Skin of body (tissue), 2 donors: ENCODE data around the gene USHBP1. TPM values are rescaled to one million over a fixed set of nuclear protein-coding genes. Genes with fewer than 3 reads are reported as not detected.

ENCODE experiments used
- DNase-seq: peaks from one replicate; lab custom pipeline; 2025; lab: John Stamatoyannopoulos, UW
- total RNA-seq: library from RNA; depleted of rRNA; stranded (reverse); fragments of >200 nt; gene quantifications from one replicate; pipeline ENCODE4 v1.2.3, GENCODE V29; 2014

The USHBP1 gene
- total RNA-seq, 1 donor from 2014 or later, result 2.0 TPM

DNA sequence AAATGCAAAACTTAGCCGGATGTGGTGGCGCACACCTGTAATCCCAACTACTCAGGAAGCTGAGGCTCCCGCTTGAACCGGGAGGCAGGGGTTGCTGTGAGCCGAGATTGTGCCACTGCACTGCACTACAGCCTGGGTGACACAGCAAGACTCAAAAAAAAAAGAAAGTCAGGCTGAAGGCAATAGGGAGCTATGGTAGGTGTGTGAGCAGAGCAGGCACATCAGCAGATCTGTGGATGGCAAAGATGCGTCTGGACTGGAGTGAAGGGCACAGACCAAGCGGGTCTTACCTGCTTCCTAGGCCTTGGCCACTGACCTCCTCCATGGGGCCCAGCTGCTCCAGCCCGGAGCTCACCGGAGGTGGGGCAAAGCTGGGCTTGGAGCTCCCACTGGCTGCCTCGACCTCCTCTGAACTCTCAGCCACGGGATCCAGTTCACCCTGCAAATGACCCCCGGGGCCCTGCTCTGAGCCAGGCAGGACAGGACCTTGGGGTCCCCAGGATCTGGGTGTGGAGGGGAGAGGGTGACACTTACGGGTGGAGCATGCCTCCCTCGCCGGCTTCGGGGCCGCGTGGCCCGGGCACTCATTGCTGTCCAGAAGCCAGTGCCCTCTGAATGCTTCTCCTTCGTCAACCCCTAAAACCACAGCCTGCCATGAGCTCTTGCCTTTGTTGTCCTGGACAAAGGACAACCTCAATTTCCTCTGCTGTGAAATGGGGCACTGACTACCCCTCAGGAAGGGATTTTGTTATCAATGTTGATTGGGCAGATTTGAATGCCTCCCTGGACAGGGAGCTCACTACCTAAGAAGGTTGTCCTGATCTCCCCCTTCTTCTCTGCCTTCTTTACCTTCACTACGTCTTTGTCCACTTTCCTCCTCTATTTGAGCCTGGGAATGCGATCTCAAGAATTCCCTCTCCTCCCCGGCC lies 569 bp downstream of the USHBP1 start:
- no peak for DNase-seq

DNA sequence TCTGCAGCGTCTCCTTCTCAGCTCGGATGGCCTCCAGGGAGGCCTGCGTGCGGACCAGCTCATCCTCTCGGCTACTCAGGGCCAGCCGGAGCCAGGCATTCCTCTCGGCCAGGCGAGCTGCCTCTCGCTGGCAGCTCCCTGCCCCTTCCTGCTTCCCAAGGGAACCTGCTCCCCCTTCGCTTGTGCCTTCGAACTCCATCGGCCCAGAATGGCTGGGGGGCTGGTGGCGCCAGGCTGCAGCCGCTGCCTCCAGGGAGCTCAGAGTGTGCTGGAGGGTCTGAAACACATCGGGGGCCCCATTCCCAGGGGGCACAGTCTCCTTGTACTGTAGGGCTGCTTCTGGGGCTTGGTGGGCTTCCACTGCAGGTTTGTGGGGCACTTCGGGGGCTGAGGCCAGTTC lies 2.0 kb downstream of the USHBP1 start:
- no peak for DNase-seq

DNA sequence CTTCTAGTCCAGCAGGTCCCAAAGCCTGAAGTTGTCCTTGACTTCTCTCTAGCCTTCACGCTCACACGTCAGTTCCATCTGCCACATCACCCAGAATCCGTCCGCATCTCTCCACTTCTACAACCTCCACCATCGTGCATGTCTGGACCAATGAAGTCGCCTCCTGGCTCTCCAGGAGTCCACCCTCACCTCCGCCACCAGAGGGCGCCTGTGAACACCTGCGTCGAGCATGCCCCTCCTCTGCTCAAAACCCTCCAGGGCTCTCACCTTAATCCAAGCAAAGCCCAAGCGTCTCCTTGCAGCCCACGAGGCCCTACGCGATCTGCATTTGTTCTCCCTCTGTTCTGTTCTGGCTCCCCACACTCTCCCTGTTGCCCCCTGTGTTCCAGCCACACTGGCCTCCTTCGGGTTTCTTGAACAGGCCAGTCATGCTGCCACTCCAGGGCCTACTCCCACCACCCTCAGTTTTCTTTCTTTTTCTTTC lies 3.7 kb downstream of the USHBP1 start:
- no peak for DNase-seq

DNA sequence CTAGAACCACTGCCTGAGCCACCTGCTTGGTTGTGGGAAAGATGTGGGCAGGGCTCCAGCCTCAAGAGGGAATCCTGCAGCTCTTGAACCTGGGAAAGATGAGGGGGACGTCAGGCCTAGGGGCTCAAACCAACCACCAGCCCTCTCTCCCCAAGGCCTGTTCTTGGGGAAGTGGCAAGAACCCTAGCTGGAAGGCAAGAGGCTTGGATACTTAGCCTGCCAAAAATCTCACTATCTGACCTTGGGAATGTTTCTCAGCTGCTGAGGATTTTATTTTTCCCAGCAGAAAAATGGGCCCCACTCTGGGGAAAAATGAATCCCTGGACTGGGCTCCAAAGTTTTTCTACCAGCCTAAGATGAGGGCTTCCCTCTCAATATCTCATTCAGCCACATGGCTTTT lies 4.6 kb downstream of the USHBP1 start:
- DNase-seq, result no peak

DNA sequence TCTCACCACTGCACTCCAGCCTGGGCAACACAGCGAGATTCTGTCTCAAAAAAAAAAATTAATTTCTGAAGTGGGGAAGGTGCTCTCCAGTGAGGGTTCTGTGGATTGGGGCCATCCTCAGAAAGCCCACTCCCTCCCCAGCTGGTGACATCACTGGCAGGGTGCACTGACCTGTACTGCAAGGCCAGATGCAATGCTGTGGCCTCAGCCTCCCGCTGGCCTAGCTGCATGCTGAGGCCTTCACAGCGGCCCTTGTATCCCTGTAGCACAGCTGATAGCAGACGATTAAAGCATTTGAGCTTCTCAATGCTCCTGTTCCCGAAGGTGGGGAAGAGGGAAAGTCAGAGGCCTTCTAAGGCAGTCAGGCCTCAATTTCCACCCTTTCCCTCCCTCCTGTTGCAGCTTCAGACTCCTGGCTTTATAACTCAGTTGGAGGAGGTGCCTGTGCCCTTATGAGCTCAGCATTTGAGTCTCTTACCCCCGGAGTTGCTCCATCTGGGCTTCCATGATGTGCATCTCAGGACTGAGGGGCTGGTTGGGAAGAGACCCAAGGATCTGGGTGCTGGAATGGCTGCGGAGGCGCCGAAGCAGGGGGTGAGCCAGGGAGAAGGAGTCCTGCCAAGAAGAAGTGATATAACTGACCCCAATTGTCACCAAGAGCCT lies 5.3 kb downstream of the USHBP1 start:
- DNase-seq, result no peak

DNA sequence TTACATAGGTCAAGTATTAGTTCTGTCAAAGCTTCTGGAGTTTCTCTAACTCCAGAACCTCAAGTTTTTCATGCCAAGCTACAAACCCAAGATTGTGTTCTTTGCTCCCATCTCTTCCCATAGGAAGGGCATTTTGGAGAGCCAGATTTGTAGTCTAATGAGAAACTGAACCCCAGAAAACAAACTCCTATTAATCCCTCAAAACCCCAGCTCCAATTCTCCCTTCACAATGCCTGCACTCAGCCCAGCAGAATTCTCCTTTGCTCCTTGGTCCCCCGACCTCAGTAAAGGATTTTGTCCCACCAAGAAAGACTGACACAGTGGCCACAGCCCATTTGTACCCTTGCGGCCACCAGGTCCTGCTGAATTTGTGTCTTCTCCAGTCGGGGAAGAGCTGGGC lies 8.4 kb downstream of the USHBP1 start:
- no peak for DNase-seq

DNA sequence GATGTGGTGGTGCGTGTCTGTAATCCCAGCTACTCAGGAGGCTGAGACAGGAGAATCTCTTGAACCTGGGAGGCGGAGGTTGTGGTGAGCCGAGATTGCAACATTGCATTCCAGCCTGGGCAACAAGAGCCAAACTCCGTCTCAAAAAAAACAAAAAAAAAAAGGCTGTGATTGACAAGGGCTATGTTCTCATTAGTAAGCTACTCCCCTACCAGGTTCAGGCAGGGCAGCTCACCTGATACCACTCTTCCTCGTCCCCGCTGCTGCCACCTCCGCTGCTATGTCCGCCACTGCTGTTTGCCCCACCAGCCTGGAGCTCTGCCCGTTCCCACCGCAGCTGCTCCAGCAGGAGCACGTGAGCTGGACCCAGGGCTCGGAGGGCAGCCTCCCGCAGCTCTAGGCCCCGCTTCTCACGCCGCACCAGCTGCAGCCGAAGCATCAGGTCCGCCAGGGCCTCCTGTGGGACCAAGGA lies 9.4 kb downstream of the USHBP1 start:
- no peak for DNase-seq

DNA sequence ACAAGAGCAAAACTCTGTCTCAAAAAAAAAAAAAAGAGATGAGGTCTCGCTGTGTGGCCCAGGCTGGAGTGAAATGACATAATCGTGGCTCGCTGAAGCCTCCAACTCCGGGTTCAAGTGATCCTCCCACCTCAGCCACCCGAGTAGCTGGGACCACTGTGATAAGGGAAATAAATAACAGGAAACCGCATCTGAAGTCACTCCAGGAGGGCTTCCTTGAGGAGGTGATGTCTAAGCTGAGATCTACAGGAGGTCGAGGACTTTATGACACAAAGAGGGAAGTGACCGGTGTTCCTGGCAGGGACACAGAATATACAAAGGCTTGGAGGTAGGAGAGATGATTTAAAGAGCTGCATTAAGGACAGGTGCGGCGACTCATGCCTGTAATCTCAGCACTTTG lies 9.9 kb downstream of the USHBP1 start:
- no peak for DNase-seq

DNA sequence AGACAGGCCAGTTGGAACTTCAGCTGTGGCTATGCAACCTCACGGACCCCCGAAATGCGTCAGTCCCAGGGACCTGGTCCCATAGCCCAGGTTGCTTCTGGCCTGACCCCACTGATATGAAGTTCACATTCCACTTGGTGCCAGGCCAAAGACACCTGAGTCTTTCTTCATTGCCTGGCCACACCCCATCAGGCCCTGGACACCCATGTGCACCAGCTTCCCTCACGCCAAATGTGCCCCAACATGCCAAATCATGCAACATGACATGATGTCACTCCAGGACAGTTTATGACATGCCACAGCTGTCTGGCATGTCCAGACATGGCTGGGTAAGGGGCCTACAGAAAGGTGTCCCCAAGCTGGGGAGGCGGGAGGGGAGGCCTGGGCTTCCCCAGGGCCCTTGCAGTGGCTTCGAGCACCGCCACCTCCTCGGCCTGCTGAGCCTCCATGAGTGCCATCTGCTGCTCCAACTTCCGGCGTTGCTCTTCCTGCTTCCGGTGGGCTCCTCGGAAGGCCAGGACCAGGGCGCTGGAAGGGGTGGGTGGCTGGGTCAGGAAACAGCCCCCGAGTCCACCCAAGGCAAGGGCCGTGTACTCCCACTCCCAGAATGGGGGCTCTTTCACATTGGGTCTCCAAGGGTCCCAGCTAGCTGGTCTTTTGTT lies 14.5 kb downstream of the USHBP1 start:
- no peak for DNase-seq

DNA sequence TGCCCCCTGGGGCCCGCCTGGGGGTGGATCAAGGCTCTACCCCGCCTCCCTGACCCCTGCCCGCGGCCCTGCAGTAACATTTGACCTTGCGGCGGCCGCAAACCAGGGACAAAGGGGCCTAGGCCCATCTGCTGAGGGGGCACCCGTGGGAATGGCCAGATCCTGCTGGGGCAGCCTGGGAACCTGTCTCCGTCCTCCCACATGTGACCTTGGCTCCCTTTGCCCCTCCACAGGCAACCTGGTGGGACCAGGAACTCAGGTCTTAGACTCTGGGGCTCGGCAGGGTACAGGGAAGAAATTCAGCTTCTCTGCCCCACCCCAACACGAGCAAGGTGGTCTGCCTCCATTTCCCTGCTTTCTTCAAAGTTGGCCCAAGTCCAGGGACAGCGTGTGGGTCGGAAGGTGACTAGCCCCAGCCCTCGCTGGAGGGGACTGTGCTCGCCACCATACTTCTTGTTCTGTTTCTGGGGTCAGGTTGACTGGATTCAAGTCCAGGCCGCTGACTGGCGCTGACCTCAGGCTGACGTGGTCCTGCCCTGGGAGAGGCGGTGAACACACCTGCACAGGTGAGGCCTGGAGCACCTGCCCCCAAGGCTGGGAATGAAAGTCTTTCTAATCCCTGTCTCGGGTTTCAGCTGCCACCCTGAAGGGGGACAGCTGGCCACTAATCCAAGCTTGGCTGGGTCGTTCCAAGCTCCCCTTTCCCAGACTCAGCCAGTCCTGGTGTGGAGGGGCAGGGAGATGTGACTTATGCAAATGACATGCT lies 16.4 kb downstream of the USHBP1 start:
- DNase-seq, result no peak

DNA sequence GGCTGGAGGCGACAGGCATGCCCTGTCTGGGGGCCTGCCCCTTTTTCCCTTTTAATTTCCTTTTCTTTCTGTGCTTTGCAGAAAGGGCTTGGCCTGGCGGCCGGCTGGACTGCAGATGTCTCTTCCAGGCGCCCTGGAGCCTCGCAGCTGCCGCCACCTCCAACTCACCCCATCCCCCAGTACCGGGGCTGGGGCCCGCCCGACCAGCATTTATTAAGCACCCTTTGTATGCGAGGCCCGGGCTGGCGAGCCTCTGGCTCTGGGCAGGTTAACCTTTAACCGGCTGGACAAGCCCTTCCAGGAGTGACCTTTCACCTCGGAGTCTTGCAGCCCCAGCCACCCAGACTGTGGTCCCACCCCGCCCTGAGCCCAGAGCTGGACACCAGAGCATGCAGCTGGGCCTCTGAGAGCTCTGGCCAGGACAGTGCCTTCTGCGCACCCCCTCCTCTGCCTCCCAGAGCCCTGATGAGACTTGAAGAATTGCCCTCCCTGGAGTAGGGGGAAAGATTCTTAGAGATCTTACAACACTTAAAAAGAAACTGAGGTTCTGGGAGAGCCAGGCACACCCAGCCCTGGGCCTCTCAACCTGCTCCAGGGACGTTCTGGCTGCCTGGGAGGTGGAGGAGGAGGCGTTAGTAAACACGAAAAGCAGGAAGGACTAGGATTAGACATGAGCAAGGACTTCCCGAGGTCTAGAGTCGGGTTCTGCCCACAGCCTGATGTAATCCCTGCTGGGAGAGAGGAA lies 17.7 kb downstream of the USHBP1 start:
- DNase-seq, result no peak

DNA sequence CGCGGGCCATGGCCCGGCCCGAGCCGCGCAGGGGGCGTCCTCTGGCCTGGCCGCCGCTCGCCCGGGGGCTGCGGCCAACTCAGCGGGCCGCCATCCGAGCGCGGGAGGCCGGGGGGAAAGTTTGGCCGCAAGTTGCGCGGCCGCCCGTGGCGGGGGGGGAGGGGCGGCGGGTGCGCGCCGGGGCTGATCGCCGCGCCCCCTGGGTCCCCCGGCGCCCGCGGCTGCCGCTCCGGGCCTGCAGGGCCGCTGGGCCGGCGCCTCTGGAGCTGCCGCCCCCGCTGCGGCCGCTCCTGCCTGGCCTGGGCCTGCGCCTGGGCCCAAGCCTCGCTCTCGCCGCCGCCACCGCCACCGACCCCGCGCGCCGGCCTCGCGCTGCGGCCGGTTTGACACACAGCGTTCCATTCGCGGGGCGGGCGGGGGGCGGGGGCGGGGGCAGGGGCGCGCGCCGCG lies 19.0 kb downstream of the USHBP1 start, which contains the start of gene NR2F6:
TSS of gene NR2F6 (minus strand) at position 385 of the 450 bp plus-strand sequence. CDS start 699 bp downstream, outside the sequence.
- DNase-seq, result no peak

DNA sequence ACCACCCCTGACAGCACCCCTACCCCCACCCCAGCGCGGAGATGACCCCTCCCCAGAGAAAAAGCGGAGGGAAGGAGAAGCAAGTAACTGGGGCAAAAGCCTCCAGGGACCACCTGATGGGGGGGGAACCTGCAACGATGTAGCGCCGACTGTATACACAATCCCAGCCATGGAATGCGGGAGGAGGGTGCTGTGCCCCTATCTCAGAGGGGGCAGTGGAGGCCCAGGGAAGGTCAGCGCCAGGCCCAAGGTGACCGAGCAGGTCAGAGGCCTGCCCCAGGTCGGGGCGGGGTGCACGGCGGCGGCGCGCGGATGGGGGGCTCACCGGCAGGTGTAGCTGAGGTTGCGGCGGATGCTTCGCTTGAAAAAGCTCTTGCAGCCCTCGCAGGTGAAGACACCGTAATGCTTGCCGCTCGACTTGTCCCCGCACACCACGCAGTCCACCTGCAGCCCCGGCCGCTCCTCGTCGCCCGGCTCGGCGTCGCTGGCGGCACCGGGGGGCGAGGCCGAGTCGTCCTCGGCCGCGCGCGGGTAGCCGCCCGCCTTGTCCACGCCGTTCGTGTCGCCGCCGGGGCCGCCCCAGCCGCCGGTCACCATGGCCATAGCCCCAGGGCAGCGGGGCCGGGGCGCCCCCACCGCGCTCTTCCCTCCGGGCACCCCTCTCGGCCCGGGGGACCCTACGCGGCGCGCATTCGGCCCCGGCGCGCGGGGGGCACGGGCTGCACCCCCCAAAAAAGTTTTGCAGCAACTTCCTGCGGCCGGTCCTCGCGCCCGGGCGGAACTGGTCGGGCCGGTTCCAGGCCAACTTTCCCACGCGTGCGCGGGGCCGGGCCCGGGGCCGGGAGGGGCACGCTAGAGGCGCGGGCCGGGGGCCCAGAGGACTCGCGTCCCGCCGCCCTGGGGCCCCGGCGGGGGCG lies 19.7 kb downstream of the USHBP1 start:
- no peak for DNase-seq

DNA sequence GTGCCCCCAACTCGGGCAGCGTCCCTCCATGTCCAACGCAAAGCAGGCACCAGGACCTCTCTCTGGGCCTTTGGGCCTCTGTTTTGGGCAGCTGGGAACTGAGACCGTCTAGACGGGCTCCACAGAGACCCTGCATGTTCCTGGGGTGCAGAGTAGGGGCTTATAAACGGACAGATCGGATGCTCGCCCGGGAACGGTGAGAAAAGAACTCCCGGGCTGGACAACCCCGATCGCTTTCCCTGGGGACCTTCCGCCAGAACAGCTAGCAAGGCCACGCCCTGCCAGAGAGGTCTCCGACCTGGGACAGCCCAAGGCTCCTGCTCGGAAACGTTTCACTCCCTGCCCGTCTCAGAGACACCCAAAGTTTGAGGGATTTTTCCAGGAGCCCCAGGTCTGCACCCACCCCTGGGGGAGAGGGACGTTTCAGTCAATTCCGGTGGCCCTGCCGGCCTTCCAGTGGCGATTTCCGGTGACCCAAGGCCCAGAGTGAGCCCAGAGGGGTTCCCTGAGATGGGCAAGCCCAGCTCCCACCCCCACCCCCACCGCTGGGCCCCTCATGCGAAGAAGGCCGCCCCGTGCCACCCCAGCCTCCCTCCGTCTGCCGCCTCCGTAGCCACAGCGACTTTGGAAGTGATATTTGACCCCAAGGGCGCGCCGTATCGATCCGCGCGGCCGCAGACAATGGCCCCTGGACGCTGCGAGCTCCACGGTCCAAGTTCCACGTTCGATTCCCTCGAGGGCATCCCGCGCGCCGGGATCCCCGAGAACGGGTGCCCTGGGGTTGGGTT lies 20.5 kb downstream of the USHBP1 start:
- no peak for DNase-seq

DNA sequence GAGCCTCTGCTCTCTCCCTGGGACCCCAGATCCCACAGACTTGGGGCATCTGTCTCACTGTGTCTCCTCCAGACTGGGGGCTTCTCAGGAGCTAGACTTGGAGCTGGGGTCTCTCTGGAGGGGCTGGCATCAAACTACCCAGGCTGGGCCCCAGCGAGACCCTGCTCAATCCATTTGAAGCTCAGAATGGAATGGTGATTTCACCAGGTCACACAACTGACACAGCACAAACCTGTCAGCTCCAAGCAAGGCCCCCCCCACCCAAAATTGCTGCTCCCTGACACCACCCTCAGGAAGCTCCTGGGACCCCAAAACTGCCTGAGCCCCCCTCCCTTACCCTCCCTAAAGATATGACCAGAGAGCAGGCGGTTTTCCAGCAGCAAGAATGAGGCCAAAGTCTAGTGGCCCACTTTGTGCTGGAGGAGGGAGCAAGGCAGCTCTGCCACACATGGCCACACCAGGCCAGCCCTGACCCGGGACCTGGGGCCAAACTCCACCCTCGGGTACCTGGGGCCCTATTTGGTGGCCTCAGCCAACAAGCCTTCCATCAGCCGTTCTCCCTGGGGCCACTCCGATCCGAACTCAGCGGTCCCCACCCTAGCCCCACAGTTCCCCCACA lies 21.2 kb downstream of the USHBP1 start:
- no peak for DNase-seq

DNA sequence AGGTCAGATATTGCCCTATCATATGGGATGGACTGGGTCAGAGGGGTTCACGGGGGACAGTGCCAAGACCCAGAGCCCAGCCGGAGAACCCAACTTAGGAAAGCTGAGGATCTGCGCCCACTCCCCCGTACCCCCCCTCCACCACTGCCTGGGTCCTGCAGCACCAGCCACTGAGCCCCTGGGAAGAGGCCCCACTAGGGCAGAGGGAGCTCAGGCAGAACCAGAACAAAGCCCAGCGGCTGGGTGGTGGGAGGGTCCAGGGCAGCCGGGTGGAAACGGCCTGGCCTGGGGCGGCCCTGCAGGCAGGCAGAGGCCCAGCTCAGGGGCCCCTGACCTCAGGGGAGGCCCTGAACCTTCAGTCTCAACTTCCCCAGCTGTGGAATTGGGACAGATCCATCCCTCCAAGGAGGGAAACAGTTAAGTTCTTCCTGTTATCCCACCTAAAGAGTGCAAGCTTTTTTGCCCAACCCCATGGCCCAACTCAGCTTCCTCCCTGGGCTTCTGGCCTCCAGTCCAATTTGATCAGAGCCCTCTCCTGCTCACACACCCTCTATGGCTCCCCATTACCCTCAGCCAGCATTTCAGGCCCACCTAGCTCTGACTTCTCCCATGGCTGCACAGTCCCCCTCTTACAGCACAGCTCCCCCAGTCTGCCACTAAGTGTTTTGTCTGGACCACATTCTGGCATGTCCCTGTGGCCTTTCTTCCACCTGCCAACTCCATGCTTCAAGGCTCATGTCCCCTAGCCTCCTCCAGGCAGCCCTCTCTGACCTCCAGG lies 21.9 kb downstream of the USHBP1 start:
- no peak for DNase-seq

DNA sequence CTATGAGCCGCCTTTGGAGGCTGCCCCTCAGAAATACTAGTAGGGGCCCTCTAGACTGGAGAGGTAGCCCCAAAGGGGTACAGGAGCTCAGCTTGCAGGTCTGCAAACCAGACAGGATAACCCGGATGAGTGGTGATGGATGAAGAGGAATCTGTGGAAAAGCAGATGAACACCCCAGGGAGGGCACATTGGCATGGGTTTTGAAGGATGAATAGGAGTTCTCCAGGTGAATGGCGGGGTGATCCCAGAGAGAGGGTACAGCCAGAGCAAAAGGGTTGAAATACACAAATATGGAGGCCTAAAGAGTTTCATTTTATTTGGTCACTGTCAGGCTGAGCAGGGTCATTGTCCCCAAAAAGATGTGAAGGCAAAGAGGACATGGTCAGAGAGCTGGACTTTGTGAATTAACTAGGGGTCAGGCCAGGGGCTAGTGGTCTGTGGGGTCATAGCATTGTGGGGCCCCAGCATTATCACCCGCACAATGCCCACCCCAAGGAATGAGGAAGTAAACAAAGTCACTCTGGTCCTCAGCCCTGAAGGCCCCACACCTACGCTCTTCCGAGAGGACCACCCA lies 23.6 kb downstream of the USHBP1 start:
- DNase-seq, result no peak
